Gastrocnemius medialis (tissue), 4 donors: ENCODE measurements around the gene APBB2. TPM values are rescaled to one million over a fixed set of nuclear protein-coding genes. Genes with fewer than 3 reads are reported as not detected.
A peak's percentile ranks its signal among the peaks of the same experiment; 100 is the strongest.

Source experiments
- ATAC-seq, 2 donors: fragments of 150-250 bp; one replicate each; pipeline ENCODE4 v1.9.1; 2016
- DNase-seq, 2 donors: peaks; one replicate each; pipeline ENCODE4 v3.0.0-alpha.2; 2019
- H3K27ac ChIP-seq, 4 donors: fragments of 200-600 bp; sonication (generic); 1 replicate in 1 of 4; 2 replicates in 3 of 4; pipeline ENCODE4 v1.5.1; 2016 to 2018; ENCODE audit warnings: mild to moderate bottlenecking in 2 of 4, moderate library complexity in 1 of 4
- H3K27me3 ChIP-seq, 3 donors: fragments of 200-600 bp; sonication (generic) in 2 of 3; 1 replicate in 1 of 3; 2 replicates in 2 of 3; pipeline versions ENCODE4 v1.5.1 to v1.6.0; 2016 to 2019; ENCODE audit warnings: mild to moderate bottlenecking in 1 of 3, moderate library complexity in 1 of 3
- H3K36me3 ChIP-seq, 2 donors: fragments of 200-600 bp; sonication (generic) in 1 of 2; one replicate each; pipeline ENCODE4 v1.5.1; 2017 to 2018
- H3K4me1 ChIP-seq, 2 donors: fragments of 200-600 bp; sonication (generic) in 1 of 2; one replicate each; pipeline ENCODE4 v1.5.1; 2016 to 2017; ENCODE audit warnings: mild to moderate bottlenecking in 2 of 2
- H3K4me3 ChIP-seq, 4 donors: fragments of 200-600 bp; sonication (generic) in 3 of 4; 1 replicate in 1 of 4; 2 replicates in 3 of 4; pipeline ENCODE4 v1.5.1; 2016 to 2019; ENCODE audit warnings: mild to moderate bottlenecking in 2 of 4
- H3K9me3 ChIP-seq, 3 donors: fragments of 200-600 bp; sonication (generic) in 2 of 3; 1 replicate in 1 of 3; 2 replicates in 2 of 3; pipeline ENCODE4 v1.5.1; 2016 to 2019
- POLR2A ChIP-seq, 2 donors: fragments of 450-650 bp; IDR thresholded peaks; one replicate each; pipeline ENCODE4 v1.6.1; 2017; ENCODE audit warnings: antibody characterized with exemption in 2 of 2, mild to moderate bottlenecking in 2 of 2, moderate library complexity in 2 of 2
- in situ Hi-C, 4 donors: fragments of 200-750 bp; cut with MboI; loops; one replicate each; pipeline versions ENCODE4 v1.15.0 to v1.8.0; 2017; ENCODE audit warnings: low sequenced_read_pairs in 4 of 4
- intact Hi-C: fragments of 100-400 bp; cut with DNase I; formaldehyde crosslinking; loops from one replicate; pipeline ENCODE4 v1.15.1; 2023; ENCODE audit warnings: low total_unique reads
- total RNA-seq, 4 donors: library from RNA; depleted of rRNA; stranded (reverse); fragments of >200 nt; gene quantifications; one replicate each; pipeline versions ENCODE4 v1.1.0 to v1.2.3, GENCODE V29; 2016
- TF ChIP-seq, protein P1 (sequence below), 5 experiments: fragments of 450-650 bp in 3 of 5; fragments of 200-600 bp in 2 of 5; sonication (generic) in 2 of 5; IDR thresholded peaks in 4 of 5; conservative IDR thresholded peaks in 1 of 5; 1 replicate in 4 of 5; 2 replicates in 1 of 5; pipeline ENCODE4 v1.5.1; 2016 to 2019; ENCODE audit warnings: antibody characterized with exemption in 5 of 5, mild to moderate bottlenecking in 3 of 5, moderate library complexity in 3 of 5

The APBB2 gene
- total RNA-seq, 4 donors from 2014 or later: 14.3 to 20.5 (median 14.5) TPM

DNA sequence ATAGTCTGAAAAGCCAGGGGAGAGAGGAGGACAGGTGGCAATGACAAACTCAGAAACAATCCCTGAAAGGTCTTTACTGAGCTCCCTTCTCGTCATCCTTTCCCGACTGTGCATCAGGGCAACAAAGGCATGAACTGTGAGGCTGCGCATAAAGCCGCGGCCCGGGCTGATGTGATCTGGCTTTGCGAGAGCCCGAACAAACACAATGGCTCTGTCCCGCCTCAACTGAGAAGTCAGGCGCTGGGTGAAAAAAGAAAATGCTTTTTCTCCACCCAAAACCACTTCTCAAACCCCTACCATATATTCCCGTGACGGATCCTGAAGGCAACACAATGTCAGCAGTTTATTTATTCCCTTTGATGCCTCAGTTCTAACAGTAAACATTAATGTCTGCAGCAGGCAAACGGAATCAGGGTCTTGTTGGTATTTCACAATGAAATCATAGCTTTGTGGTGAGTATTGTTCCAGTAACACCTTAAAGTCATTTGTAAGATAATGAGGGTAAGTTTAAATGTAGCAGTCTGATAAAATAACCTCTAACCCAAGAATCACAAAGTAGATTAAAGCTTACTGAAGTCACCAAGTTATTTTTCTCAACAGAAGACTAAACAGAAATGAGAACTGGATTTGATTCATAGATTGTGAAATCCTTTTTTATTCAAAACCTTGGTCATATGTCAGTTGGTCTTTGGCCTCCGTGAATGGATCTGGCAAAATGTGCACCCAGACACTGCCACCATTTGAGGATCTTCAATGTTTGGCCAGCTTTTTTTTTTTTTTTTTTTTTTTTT lies 67.4 kb downstream of the APBB2 start:
- no peaks in the 10 kb centered on the region for H3K27me3 ChIP-seq
- no peak overlapping the region for H3K4me3 ChIP-seq
- no peaks in the 10 kb centered on the region for H3K9me3 ChIP-seq
- ATAC-seq (peak; percentile 46 to 58), DNase-seq (peak in 1 of 2 donors; percentile 59)
- peak overlapping the region; percentile 68 to 82 (median 78) for H3K27ac ChIP-seq
- intact Hi-C loops (no loop called here), in situ Hi-C loops (no loop called here)
- peaks cover 35 to 49% of the 10 kb centered on the region in 2 donors for H3K4me1 ChIP-seq
- no peak for TF ChIP-seq POLR2A (IDR thresholded peaks at IDR 0.05)
- no peaks in the 10 kb centered on the region for H3K36me3 ChIP-seq

DNA sequence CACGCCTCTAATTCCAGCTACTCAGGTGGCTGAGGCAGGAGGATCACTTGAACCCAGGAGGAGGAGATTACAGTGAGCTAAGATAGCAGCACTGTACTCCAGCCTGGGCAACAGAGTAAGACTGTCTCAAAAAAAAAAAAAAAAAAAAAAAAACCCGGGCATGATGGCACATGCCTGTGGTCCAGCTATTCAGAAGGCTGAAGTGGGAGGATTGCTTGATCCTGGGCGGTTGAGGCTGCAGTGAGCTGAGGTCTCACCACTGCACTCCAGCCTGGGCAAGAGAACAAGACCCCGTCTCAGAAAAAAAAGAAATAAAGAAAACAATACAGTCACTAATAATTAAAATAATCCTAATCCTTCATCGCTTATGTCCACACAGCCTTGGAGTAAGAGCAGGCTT lies 68.1 kb downstream of the APBB2 start:
- H3K27ac ChIP-seq: peak overlapping the region; percentile 68 to 82 (median 78)
- TF ChIP-seq, protein P1, sequence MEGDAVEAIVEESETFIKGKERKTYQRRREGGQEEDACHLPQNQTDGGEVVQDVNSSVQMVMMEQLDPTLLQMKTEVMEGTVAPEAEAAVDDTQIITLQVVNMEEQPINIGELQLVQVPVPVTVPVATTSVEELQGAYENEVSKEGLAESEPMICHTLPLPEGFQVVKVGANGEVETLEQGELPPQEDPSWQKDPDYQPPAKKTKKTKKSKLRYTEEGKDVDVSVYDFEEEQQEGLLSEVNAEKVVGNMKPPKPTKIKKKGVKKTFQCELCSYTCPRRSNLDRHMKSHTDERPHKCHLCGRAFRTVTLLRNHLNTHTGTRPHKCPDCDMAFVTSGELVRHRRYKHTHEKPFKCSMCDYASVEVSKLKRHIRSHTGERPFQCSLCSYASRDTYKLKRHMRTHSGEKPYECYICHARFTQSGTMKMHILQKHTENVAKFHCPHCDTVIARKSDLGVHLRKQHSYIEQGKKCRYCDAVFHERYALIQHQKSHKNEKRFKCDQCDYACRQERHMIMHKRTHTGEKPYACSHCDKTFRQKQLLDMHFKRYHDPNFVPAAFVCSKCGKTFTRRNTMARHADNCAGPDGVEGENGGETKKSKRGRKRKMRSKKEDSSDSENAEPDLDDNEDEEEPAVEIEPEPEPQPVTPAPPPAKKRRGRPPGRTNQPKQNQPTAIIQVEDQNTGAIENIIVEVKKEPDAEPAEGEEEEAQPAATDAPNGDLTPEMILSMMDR (IDR thresholded peaks at IDR 0.05 in 4 of 5, conservative IDR thresholded peaks at IDR 0.05 in 1 of 5): no peak
- no peak for TF ChIP-seq POLR2A (IDR thresholded peaks at IDR 0.05)
- ATAC-seq (no peak), DNase-seq (no peak)
- no peaks in the 10 kb centered on the region for H3K9me3 ChIP-seq
- peaks cover 37 to 56% of the 10 kb centered on the region in 2 donors for H3K4me1 ChIP-seq
- intact Hi-C loops: no loop called here
- H3K36me3 ChIP-seq: no peaks in the 10 kb centered on the region
- in situ Hi-C loops: no loop called here
- no peaks in the 10 kb centered on the region for H3K27me3 ChIP-seq
- no peak overlapping the region for H3K4me3 ChIP-seq

DNA sequence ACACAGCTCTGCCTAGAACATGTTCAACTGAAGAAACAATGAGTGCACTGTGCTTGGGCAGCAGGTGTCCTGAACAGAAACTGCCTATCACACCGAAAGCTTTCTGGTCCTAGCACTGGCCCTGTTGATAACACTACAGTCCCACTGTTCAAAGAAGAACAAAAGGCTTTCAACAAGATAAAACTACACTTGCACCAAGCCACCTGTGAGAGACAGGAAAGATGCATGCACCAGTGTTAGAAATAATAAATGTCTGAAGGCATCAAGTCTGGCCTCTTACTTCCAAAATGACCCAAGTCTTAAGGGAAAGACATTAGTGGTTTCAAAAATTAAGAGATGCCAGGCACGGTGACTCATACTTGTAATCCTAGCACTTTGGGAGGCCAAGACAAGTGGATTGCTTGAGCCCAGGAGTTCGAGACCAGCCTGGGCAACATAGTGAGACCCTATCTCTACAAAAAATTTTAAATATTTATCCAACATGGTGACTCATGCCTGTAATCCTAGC lies 68.7 kb downstream of the APBB2 start:
- TF ChIP-seq POLR2A (IDR thresholded peaks at IDR 0.05): no peak
- TF ChIP-seq, protein P1 (IDR thresholded peaks at IDR 0.05 in 4 of 5, conservative IDR thresholded peaks at IDR 0.05 in 1 of 5): no peak
- no peak for ATAC-seq
- in situ Hi-C loops (no loop called here), intact Hi-C loops (no loop called here)
- no peak for DNase-seq
- Histone ChIP-seq H3K36me3 (no peaks in the 10 kb centered on the region), H3K27me3 (no peaks in the 10 kb centered on the region), H3K4me3 (no peak overlapping the region), H3K27ac (peak overlapping the region; percentile 68 to 82 (median 78)), H3K9me3 (no peaks in the 10 kb centered on the region), H3K4me1 (peaks cover 37 to 56% of the 10 kb centered on the region in 2 donors)

DNA sequence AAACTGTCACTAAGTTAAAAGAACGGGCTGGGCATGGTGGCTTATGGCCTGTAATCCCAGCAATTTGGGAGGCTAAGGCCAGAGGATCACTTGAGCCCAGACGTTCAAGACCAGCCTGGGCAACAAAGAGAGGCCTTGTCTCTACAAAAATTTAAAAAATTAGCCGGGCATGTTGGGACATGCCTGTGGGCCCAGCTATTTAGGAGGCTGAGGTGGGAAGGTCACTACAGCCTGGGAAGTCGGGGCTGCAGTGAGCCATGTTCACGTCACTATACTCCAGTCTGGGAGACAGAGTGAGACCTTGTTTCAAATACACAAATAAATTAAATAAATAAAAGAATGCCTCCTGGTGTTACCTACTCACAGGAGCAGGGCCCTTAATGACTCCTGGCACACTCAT lies 69.5 kb downstream of the APBB2 start:
- DNase-seq (no peak), ATAC-seq (no peak)
- Histone ChIP-seq H3K27ac (peak overlapping the region; percentile 77 to 83 (median 80)), H3K36me3 (no peaks in the 10 kb centered on the region), H3K27me3 (no peaks in the 10 kb centered on the region), H3K9me3 (no peaks in the 10 kb centered on the region), H3K4me1 (peaks cover 37 to 56% of the 10 kb centered on the region in 2 donors), H3K4me3 (no peak overlapping the region)
- in situ Hi-C loops (no loop called here), intact Hi-C loops (loop anchor here (5.0 kb wide), 1 partner anchor 67 kb away; the partner anchor contains the start of gene APBB2)
- TF ChIP-seq POLR2A (IDR thresholded peaks at IDR 0.05): no peak

DNA sequence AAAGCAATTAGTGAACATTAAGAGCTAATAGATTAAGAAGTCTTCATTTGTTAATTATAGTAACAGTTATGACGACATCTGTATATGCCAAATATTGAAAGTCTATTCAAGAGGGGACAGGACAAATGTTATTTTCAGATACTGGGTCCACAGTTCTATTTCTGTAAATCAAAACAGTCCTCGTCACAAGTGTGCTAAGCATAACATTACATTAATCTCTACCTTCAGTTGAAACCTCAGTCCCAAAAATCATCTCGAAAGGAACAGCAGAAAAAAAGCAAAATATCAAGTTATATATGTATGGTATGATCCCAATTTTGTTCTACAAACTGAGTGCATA lies 70.3 kb downstream of the APBB2 start:
- ATAC-seq: no peak
- Histone ChIP-seq H3K27me3 (no peaks in the 10 kb centered on the region), H3K36me3 (no peaks in the 10 kb centered on the region), H3K4me3 (peak overlapping the region in 2 of 4 donors; percentile 5 to 7), H3K27ac (peak overlapping the region; percentile 77 to 83 (median 80)), H3K4me1 (peaks cover 37 to 56% of the 10 kb centered on the region in 2 donors), H3K9me3 (no peaks in the 10 kb centered on the region)
- DNase-seq: no peak
- TF ChIP-seq POLR2A (IDR thresholded peaks at IDR 0.05): no peak
- TF ChIP-seq, protein P1 (IDR thresholded peaks at IDR 0.05 in 4 of 5, conservative IDR thresholded peaks at IDR 0.05 in 1 of 5): no peak
- in situ Hi-C loops: no loop called here
- intact Hi-C loops: loop anchor here (5.0 kb wide), 1 partner anchor 68 kb away; the partner anchor contains the start of gene APBB2
